NOMO-1 treated with DMSO at 0.1 percent for 48 hours (cell line): ENCODE data around the gene MAP3K7CL.
"Not testable (repeated sequence)": the region's sequence is repeated elsewhere in the genome, so short reads cannot be mapped to it uniquely, and the experiment has no call there.

Experiments
- DNase-seq: peaks from one replicate; lab custom pipeline; 2025; ENCODE audit not compliant: unreplicated experiment; lab: John Stamatoyannopoulos, UW

MAP3K7CL gene

DNA sequence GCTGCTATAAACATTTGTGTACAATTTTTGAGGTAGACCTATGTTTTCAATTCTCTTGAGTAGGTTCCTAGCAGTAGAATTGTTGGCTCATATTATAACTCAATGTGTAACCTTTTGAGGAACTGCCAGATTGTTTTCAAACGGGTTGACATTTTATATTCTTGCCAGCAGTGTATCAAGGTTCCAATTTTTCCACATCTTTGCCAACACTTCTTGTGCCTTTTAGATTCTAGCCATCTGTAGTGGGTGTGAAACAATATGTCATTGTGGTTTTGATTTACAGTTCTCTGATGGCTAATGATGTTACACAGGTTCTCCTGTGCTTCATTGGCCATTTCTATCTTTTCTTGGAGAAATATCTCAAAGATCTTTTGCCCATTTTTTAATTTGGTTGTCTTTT lies 36.4 kb downstream of the MAP3K7CL start:
- DNase-seq, result no peak

GRCh38 chr21:29167481-29167880 lies 37.0 kb downstream of the MAP3K7CL start:
- not testable (repeated sequence) for DNase-seq

DNA sequence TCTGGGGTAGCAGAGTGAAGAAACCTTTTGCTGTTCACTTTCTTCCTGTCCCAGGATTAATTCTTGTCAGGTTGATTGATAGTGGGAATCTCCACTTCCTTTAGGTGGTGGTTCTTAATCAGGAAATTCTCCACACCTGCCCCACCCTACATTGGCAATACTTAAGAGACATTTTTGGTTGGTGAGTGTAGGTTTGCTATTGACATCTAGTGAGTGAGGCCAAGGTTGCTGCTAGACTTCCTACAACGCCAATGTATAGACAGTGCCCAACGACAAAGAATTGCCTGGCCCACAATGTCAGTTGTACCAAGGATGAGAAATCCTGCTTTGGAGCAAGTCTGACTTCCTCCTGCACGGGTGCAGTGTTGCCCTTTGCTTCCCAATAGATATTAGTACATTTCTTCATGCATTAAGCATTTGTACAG lies 38.5 kb downstream of the MAP3K7CL start:
- no peak for DNase-seq

DNA sequence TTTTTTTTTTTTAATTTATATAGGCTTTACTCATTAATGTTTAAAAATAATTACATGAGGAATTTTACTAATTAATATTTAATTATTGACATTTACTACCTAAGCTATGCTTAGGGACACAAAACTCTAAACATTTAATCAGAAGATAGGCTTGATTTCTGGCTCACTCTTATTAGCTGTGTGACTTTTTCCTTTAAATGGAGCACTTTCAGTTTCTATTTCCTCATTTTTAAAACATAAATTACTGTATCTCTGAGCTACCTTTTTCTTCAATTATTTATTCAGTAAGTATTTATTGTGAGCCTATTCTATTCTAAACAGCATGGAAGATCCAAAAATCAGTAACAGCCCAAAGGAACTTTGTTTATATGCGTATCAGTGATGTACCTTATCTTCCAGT lies 40.5 kb downstream of the MAP3K7CL start:
- DNase-seq, result peak; percentile 52

- no peak for DNase-seq
Measured at GRCh38 chr21:29172282-29172681, 41.8 kb downstream of the MAP3K7CL start.

DNA sequence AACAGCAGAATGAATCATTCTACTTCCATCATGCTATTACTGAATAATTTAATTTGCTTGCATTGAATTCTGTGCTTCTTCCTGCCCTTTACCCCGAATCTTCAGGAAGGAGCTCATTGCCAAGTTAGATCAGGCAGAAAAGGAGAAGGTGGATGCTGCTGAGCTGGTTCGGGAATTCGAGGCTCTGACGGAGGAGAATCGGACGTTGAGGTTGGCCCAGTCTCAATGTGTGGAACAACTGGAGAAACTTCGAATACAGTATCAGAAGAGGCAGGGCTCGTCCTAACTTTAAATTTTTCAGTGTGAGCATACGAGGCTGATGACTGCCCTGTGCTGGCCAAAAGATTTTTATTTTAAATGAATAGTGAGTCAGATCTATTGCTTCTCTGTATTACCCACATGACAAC lies 44.2 kb downstream of the MAP3K7CL start:
- no peak for DNase-seq

- DNase-seq, result no peak
Measured at GRCh38 chr21:29175408-29176134, 45.1 kb downstream of the MAP3K7CL start.

DNA sequence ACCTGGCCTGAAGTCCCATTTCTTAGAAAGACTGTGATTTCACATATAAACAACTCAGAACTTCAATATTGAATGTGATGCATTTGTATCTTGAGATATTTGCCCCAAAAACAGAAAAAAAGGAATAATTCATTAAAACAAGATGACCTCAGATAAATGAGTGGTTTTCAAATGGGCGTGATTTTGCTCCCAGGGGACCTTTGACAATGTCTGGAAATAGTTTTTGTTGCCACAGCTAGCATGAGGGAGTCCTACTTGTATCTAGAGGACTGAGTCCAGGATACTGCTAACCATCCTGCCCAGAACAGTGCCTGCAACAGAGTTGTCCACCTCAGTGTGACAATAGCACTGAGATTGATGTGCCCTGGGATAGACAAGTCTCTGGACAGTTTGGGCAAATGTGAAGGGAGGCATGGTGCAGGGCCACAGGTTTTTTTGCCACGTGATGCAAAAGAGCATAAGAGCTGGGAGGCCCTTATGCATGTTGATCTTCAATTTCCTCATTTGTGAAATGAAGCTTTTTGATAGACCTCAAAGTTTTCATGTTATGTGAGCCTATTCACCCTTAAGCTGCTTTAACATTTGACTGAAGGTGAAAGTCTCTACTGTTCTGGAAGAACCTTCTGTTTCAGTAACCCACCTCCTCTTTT lies 46.2 kb downstream of the MAP3K7CL start:
- no peak for DNase-seq

DNA sequence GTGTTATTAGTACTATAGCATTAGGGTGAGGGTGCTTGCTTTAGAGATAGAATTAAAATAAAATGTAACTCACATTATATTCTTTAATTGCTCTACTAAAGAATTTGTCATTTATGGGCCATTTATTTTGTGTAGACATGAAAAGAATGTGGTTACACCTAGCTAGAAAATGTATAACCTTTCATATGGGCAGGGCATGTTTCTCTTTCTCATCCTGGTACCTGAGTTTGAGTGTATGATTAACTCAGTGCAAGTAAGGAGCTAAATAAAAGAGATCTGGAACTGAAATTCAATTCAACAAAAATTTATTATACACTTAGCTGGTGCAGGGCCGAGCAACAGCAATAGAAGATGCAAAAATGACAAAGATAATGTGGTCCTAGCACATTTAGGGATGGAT lies 47.4 kb downstream of the MAP3K7CL start:
- no peak for DNase-seq

- no peak for DNase-seq
Measured at GRCh38 chr21:29178926-29179325, 48.5 kb downstream of the MAP3K7CL start.

DNA sequence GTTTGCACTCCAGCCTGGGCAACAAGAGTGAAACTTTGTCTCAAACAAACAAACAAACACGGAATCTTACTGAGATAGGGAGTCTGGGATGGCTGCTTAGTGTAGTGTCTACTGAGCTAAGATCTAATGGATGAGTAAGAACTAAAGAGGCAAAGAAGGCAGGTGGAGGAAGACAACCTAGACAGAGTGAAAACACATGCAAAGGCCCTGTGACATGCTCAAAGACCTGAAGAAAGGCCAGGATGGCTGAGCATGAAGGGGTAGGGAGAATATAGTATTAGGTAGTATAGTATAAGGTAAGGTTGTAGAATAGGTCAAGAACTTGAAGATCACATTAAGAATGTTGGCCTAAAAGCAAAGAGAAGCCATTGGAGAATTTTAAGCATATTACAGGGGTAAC lies 49.1 kb downstream of the MAP3K7CL start:
- no peak for DNase-seq

GRCh38 chr21:29181799-29182470 lies 51.5 kb downstream of the MAP3K7CL start:
- no peak for DNase-seq

- DNase-seq, result no peak
Measured at GRCh38 chr21:29182691-29183092, 52.2 kb downstream of the MAP3K7CL start.

DNA sequence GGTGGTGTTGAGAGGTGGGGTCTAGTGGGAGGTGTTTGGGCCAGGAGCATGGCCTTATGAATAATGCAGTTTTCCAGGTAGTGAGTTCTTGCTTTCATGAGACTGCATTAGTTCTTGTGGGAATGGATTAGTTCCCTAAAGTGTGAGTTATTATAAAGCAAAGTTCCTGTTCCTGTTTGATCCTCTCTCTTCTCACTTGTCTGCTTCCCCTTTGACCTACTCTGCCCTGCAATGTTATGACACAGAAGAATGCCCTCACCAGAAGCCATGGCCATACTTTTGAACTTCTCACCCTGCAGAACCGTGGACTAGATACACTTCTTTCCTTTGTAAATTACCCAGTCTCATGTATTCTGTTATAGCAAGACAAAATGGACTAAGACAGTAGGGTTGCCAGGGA lies 53.6 kb downstream of the MAP3K7CL start:
- DNase-seq, result peak; percentile 91

- no peak for DNase-seq
Measured at GRCh38 chr21:29185172-29185571, 54.7 kb downstream of the MAP3K7CL start.

DNA sequence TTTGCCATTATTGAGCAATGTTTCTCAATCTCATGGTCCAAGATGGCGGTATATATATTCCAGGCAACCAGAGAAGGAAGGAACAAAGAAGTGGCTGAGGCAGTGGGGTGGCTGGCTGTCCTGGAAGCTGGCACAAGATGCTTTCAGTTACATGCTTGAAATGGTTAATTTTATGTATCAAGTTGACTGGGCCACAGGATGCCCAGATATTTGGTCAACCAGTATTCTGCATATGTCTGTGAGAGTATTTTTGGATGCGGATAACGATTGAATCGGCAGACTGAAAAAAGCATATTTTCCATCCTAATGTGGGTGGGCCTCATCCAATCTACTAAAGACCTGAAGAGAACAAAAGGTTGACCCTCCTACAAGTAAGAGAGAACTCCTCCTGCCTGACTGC lies 55.2 kb downstream of the MAP3K7CL start:
- no peak for DNase-seq

DNA sequence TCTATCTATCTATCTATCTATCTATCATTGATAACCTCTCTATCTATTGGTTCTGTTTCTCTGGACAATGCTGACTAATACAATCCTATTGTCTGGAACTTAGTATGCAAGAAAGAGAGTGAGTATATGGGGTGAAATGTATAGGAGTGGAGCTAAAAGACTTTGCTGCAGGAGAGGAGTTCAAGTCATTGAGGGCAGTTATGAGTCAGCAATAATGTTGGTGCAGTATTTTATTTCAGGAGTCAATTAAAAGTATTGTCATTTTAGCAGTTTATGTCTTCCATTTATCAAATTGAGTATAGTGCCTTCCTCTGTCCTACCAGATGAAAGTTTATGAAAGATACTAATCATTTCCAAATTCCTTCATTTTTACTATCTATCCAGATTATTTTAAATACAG lies 55.8 kb downstream of the MAP3K7CL start:
- DNase-seq, result no peak

DNA sequence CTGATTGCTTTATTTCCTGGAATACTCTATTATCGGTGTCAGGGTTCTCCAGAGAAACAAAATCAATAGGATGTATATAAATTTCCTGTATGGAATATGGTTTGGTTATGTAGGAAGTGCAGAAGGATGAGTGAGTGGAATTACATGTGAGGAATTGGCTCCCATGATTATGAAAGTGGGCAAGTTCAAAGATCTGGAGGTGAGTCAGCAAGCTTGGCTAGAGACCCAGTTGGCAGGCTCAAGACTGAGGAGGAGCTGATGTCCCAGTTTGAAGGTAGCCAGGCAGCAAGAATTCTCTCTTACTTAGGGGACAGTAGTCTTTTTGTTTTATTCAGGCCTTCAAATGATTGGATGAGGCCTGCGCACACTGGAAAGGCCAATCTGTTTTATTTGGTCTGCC lies 57.5 kb downstream of the MAP3K7CL start:
- DNase-seq, result no peak

DNA sequence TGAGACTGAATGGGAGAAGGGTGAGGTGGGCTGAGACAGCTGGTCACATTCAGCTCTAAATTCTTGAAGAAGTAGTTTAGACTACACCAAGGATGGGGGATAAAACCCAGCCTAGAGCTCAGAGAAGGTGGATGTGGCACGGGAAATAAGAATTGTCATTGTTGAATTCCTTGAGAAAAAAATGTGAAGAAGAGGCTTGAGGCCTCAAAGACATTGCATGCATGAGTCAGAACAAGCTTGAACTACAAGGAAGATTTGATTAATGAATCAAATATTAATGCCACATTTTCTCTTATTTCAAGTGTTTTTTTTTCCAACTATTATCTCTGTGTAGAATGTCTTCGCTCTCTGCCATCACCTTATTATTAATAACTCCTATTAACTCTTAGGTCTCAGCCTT lies 58.9 kb downstream of the MAP3K7CL start:
- DNase-seq, result no peak

- peak; percentile 44 for DNase-seq
Measured at GRCh38 chr21:29190923-29191331, 60.5 kb downstream of the MAP3K7CL start.

DNA sequence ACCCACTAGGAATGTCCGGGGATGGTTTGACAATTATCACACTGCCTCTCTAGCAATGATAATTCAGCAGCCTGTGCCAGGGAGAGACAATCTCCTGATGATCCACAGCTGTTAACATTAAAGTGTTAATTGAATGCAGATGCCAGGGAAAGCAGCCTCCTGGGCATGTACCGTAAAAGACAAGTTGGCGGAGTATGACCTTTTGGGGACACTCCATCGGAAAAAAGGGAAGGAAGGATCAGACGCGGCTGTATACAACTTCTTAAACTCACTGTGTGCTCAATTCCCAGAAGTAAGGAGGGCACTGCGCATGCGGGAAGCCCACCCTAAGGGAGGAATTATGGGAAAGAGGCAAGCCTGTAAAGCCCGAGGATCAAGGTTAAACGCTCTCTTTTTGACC lies 62.6 kb downstream of the MAP3K7CL start:
- no peak for DNase-seq

DNA sequence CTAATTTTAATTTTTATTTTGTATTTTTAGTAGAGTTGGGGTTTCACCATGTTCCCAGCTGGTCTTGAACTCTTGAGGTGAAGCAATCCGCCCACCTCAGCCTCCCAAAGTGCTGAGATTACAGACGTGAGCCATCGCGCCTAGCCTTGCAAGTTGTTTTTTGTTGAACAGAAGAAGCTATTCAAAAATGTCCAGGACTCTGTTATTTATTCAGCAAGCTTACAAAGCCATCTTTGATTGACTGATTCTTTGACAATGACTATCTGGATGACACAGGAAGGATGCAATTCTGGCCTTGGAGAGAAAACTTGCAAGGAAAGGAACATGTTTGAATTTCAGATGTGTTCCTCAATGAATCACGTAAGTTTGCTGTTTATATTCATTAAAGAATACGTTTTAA lies 63.5 kb downstream of the MAP3K7CL start:
- DNase-seq, result no peak
